Stimulated activated naive B cell treated with anti-CD40 and anti-IgM and Interleukin-4, amounts not matched to agents 10 μg/mL and 1 μg/mL and 100 μg/mL, for 72 hours (primary cell): ENCODE results near the gene MYOG.
A peak's percentile ranks its signal among the peaks of the same experiment; 100 is the strongest.

ENCODE experiments used
- ATAC-seq, 2 donors: fragments of 150-1000 bp; cut with Tn5 transposase; replicated peaks; 2 replicates each; pipeline ENCODE4 v1.10.0; 2021; ENCODE audit warnings: moderate library complexity in 1 of 2
- DNase-seq: peaks from one replicate; pipeline ENCODE4 v3.0.0; 2021
- H3K27ac Mint-ChIP-seq: one replicate; pipeline ENCODE4 v1.8.0; 2022; ENCODE audit warnings: mild to moderate bottlenecking, mixed read lengths
- H3K27me3 Mint-ChIP-seq, 2 donors: one replicate each; pipeline ENCODE4 v1.8.0; 2022; ENCODE audit warnings: mixed read lengths in 2 of 2
- H3K36me3 Mint-ChIP-seq, 2 donors: one replicate each; pipeline ENCODE4 v1.8.0; 2022; ENCODE audit warnings: mixed read lengths in 2 of 2, mild to moderate bottlenecking in 1 of 2
- H3K4me1 Mint-ChIP-seq, 2 donors: one replicate each; pipeline ENCODE4 v1.8.0; 2022; ENCODE audit warnings: mixed read lengths in 2 of 2, mild to moderate bottlenecking in 1 of 2
- H3K4me3 Mint-ChIP-seq, 2 donors: one replicate each; pipeline ENCODE4 v1.8.0; 2022; ENCODE audit warnings: mild to moderate bottlenecking in 2 of 2, mixed read lengths in 2 of 2, moderate library complexity in 1 of 2
- H3K9me3 Mint-ChIP-seq, 2 donors: one replicate each; pipeline ENCODE4 v1.8.0; 2022; ENCODE audit warnings: mixed read lengths in 2 of 2, mild to moderate bottlenecking in 1 of 2

Gene MYOG

DNA sequence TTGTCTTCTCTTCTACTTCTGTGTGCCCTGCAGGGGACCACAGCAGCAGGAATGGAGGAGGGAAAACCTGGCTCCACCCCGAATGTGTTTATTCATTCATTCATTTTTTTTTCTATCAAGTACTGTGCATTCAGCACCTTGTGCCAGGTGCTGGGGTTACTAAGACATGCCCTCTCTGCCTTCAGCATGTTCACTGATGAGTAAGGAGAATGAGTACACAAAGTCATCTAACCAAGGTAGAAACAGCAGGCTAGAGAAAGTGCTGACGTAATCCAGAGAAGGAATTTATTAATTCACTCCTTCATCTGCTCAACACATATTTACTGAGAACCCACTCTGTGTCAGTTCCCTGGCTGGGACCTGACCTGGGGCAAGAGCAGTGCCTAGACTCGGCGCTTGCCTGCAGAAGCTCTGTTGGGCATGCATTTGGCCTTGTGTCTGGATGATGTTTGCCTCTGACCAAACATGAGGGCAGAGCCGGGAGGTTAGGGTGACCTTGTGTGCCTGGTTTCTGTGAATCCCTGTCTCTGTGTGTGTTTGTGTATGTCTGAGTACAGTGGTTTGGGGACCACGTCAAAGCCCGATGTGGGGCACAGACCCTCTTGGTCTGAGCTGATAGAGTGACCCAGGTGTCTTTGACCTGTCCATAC, 3.3 kb upstream of the MYOG start:
- no peak for DNase-seq
- Mint-ChIP-seq H3K4me1 (no peaks in the 10 kb centered on the region), H3K36me3 (no peaks in the 10 kb centered on the region), H3K27ac (no peak overlapping the region), H3K4me3 (no peak overlapping the region), H3K27me3 (peaks cover 27 to 32% of the 10 kb centered on the region in 2 donors), H3K9me3 (no peaks in the 10 kb centered on the region)
- ATAC-seq: no peak

DNA sequence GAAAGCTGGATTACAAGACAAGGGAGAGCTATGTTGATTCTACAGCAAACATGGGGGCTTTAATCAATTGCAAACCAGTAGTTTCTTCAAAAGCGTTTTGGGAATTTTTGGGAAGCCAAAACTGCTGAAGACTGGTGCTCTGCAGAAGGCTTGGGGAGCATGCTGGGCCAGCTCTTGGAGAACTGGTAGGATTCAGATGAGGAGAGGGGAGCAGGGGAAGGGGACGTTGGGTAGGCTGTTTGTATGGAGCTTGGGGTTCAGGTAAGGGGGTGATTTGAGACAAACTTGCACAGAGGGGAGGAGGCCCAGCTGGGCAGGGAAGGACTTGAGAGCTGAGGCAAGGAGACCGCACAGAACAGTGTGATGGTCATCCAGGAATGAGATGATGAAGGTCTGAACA, 2.6 kb upstream of the MYOG start:
- H3K36me3 Mint-ChIP-seq: no peaks in the 10 kb centered on the region
- peaks cover 27 to 32% of the 10 kb centered on the region in 2 donors for H3K27me3 Mint-ChIP-seq
- H3K9me3 Mint-ChIP-seq: no peaks in the 10 kb centered on the region
- H3K4me3 Mint-ChIP-seq: no peak overlapping the region
- no peaks in the 10 kb centered on the region for H3K4me1 Mint-ChIP-seq
- H3K27ac Mint-ChIP-seq: no peak overlapping the region
- no peak for DNase-seq
- no peak for ATAC-seq

DNA sequence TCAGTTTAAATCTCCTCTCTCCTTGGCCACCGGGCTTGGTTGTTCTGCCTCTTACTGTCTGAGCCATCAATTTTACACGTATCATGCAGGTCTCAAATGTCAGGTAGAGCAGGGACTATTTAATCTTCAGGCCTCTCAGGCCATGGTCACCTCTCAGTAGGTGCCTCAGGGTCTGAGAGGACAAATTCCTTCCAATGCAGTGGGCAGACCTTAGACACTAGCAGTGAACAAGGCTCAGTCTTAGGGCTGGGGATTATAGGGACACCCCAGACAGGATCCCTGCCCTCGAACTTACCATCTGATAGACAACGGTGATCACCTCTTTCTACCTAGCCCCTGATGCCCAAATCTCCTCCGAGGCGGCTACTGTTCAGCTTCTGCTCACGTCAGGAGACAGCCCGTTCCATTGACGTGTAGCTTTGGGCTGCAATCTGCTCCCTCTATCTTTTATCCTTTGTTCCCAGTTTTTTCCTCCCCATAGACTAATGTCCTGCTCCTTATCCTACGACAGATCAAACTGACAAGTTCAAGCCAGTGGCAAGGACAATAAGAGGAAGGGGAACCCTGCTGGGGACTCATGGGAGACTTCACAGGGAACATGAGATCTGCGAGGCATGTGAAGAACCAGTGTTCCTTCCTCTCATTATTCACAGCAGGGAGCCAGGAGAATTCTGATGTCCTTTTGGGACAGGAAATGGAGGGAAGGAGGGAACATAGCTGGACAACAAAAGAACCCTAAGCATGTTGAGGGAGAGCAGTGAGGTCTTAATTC, 1.4 kb upstream of the MYOG start:
- ATAC-seq: no peak
- H3K36me3 Mint-ChIP-seq: no peaks in the 10 kb centered on the region
- no peak overlapping the region for H3K27ac Mint-ChIP-seq
- H3K4me1 Mint-ChIP-seq: no peaks in the 10 kb centered on the region
- no peaks in the 10 kb centered on the region for H3K9me3 Mint-ChIP-seq
- no peak for DNase-seq
- H3K27me3 Mint-ChIP-seq: peaks cover 18 to 23% of the 10 kb centered on the region in 2 donors
- no peak overlapping the region for H3K4me3 Mint-ChIP-seq

DNA sequence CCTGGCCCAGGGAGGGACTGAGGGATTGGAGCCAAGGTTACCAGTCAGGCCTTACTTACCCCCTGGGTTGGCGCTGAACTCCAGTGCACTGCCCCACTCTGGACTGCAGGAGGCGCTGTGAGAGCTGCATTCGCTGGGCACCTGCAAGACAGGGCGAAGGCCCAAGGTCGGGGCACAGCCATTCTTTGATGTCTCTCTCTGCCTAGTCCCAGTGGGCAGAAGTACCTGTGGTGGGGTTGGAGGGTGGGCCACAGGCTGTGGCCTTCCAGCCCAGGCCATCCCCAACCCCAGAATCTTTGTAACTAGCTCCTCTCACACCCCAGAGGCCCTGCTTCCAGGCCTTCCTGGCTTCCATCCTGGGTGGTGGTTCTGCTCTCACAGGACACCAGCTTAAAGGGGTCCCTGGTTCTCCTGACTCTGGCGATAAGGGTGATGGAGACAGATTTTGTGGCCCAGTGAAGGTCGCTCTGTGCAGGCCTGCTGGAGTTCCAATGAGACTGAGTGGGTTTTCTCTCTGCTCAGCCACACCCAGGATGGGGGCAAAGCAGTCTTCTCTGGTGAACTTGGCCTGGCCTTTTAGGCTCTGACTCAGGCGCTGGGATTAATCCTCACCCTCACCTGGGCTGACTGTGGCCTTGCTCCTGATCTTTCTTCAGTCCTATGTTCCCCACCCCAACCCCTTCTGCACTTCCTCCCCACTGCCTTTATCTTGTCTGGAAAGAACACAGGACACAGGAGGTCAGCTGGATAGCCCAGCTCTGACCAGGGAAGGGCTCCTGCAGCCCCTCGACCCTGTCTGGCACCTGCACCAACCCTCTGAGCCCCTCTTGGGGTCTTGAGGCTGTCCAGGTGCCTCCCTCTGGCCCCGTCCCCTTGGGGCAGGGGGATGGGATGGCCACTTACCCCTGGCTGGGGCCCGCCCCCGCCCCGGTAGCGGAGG, 954 bp downstream of the MYOG start:
- peaks cover 12 to 16% of the 10 kb centered on the region in 2 donors for H3K27me3 Mint-ChIP-seq
- no peaks in the 10 kb centered on the region for H3K36me3 Mint-ChIP-seq
- no peaks in the 10 kb centered on the region for H3K9me3 Mint-ChIP-seq
- H3K4me1 Mint-ChIP-seq: no peaks in the 10 kb centered on the region
- no peak overlapping the region for H3K27ac Mint-ChIP-seq
- peak; percentile 50 to 54 for ATAC-seq
- DNase-seq: no peak
- no peak overlapping the region for H3K4me3 Mint-ChIP-seq

DNA sequence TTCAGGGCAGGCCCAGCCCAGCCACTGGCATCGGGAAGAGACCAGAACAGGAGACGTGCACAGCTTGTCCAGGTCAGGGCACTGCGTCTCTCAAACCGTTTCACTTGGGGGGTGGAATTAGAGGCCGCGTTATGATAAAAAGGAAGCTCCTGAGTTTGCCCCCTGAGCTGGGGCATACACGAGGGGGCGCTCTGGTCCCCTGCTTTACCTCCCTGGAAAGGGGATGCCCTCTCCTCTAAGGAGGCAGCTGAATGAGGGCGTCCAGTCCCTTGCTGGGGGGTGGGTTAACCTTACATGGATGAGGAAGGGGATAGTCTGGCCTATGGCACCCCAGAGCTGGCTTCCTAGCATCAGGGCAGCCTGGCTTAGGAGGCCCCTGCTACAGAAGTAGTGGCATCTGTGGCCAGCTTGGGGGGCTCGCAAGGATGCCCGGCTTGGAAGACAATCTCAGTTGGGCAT, 2.3 kb downstream of the MYOG start:
- Mint-ChIP-seq H3K9me3 (no peaks in the 10 kb centered on the region), H3K36me3 (no peaks in the 10 kb centered on the region), H3K27ac (no peak overlapping the region), H3K27me3 (peaks cover 16 to 20% of the 10 kb centered on the region in 2 donors), H3K4me1 (peaks cover 3 to 6% of the 10 kb centered on the region in 2 donors), H3K4me3 (no peak overlapping the region)
- ATAC-seq: no peak
- DNase-seq: no peak

DNA sequence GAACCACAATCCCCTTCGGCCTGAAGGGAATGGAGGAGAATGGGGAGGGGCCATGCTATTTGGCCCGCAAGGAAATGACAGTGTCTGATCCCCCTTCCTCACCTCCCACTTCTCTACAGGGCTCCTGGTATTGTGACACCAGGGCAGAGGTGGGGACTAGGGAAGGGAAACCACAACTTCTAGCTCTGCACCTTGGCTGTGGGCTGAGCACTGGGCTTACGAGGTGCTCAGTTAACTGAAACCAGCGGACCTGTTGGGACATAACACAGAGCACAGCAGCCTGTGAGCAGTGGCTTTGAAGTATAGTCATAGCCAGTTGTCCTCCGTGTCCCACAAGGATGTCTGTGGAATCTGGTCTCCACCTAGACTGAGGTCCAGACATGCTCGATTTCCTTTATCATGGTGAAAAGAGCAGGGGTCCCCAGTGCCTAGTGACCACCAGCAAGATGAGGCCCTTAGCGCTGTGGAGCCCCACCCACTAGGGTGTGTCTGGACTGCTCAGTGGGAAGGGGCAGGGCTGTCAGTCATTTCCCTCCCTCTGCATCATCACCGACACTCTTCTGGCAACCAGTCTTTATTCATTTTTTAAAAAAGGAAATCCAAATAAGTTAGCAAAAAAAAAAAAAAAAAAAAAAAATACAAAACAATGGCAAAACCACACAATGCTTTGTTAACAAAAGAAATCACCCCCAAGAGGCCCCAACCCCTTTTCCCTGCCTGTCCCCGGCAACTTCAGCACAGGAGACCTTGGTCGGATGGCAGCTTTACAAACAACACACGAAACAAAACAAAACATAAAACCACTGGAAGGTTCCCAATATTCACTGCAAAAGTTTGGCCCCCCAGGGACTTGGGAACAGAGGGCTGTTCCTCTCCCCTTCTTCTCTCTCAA, 3.0 kb downstream of the MYOG start:
- ATAC-seq (peak in 1 of 2 donors; percentile 41), DNase-seq (no peak)
- Mint-ChIP-seq H3K9me3 (no peaks in the 10 kb centered on the region), H3K4me1 (peaks cover 3 to 6% of the 10 kb centered on the region in 2 donors), H3K4me3 (no peak overlapping the region), H3K36me3 (no peaks in the 10 kb centered on the region), H3K27me3 (peaks cover 12 to 25% of the 10 kb centered on the region in 2 donors), H3K27ac (no peak overlapping the region)

DNA sequence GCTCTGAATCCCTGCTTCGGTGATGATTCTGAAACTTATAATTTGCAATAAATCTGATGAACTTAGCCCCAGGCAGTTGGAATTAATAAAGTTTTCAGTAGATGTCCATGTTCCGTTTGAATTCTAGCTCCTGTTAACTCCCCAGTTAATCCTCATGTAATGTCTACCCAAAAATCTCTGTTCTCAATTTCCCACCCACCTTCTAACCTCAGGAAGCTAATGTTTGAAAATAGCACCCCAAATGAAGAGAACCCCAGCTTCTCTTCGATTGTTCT, 3.6 kb downstream of the MYOG start:
- Mint-ChIP-seq H3K27me3 (peaks cover 12 to 32% of the 10 kb centered on the region in 2 donors), H3K4me1 (peaks cover 3 to 6% of the 10 kb centered on the region in 2 donors), H3K27ac (no peak overlapping the region), H3K9me3 (no peaks in the 10 kb centered on the region), H3K4me3 (no peak overlapping the region), H3K36me3 (no peaks in the 10 kb centered on the region)
- ATAC-seq (no peak), DNase-seq (no peak)

DNA sequence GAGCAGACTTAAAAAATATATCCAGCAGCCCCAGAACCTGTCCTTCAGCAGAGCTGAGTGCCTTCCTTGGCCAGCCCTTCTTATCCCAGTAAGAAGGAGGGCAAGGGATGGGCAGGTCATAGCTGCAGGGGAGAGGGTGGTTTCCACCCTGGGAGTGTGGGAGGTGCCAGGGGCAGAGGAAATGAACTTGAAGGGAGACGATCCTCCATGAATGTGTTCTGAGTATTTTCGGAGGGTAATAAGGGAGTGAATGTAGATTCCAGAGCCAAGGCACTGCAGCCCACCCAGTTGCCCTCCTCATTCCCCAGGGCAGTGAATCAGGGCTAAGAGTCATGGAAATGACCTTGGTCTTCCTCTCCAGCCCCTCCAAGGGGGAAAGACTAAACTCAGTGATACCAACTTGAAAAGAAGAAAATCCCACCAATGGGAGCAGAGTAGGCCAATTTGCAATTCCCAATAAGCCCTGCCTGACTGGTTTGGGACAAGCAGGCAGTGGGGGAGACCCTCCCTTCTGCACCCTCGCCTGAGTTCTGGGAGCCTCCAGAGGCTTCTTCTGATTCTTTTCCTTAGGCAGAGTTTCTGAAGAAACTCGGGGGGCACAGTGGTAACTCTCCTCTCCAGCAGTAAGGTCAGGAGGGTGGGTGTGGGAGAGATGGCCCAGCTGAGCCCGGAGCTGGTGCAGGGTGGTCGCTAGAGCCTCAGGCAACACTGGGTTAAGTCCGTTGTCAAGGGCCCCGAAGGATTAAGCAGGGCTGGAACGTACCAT, 4.2 kb downstream of the MYOG start:
- DNase-seq (no peak), ATAC-seq (no peak)
- Mint-ChIP-seq H3K9me3 (no peaks in the 10 kb centered on the region), H3K4me3 (no peak overlapping the region), H3K27me3 (peaks cover 17 to 37% of the 10 kb centered on the region in 2 donors), H3K36me3 (no peaks in the 10 kb centered on the region), H3K27ac (peak overlapping the region; percentile 14), H3K4me1 (peaks cover 3 to 6% of the 10 kb centered on the region in 2 donors)

DNA sequence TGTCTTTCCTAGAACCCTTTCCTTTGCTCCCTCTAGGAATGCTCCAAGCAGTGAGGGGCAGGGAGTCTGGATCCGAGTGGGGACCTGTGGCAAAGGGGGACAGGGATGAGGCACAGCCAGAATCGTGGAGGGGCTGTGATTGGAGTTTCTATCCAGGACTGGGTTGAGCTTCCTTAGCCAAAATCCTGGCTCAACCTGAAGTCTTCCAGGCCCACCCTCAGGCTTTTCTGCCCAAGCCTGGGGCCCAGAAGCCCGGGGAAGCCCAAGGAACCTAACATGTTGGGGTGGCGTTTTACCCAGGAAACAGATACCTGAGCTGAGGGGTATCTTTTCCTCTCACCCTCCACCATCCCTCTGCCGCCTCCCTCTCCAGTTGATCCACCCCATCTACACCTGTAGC, 5.4 kb downstream of the MYOG start:
- Mint-ChIP-seq H3K9me3 (no peaks in the 10 kb centered on the region), H3K27me3 (peaks cover 24 to 46% of the 10 kb centered on the region in 2 donors), H3K4me3 (no peak overlapping the region), H3K36me3 (no peaks in the 10 kb centered on the region), H3K27ac (no peak overlapping the region), H3K4me1 (peaks cover 9 to 14% of the 10 kb centered on the region in 2 donors)
- DNase-seq (no peak), ATAC-seq (no peak)

DNA sequence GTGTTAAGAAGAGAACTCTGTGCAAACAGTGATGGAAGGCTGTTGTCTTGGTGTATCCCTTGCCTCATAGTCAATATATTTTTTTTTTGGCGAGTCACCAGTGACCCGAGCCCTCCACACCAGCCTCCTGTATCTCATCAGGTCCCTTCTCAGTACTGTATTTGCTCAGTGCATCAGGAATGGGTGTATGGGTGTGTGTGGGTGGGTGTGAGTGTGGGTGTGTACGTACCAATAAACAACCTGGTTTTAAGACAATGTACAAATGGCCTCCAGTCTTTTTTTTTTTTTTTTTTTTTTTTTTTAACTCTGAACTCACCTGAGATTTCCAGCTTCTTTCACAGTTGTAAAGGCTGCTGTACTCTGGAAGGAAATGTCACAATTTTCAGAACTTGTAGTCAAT, 7.3 kb downstream of the MYOG start:
- ATAC-seq: no peak
- H3K27ac Mint-ChIP-seq: no peak overlapping the region
- H3K4me3 Mint-ChIP-seq: no peak overlapping the region
- H3K4me1 Mint-ChIP-seq: peaks cover 11 to 14% of the 10 kb centered on the region in 2 donors
- peaks cover 36 to 66% of the 10 kb centered on the region in 2 donors for H3K27me3 Mint-ChIP-seq
- H3K9me3 Mint-ChIP-seq: no peaks in the 10 kb centered on the region
- no peak for DNase-seq
- no peaks in the 10 kb centered on the region for H3K36me3 Mint-ChIP-seq

DNA sequence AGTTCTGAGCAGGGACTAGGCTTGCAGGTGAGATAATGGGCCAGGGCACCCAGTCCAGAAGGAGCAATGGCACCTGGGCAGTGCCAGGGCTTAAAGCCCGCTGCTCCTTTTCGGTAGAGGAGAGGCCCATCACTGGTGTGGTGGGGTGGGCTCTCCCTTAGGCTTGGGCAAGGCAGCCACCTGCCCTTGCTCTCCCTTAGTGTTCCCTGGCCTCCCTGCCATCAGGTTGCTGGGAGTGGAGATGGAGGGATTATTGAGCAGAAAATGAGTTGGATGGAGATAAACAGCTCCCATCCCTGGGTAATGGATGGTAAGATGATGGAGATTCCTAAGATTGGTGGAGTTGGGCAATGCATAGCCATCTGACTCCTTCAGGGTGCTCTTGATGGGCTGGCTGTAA, 7.9 kb downstream of the MYOG start:
- DNase-seq (no peak), ATAC-seq (no peak)
- Mint-ChIP-seq H3K9me3 (no peaks in the 10 kb centered on the region), H3K27ac (no peak overlapping the region), H3K4me1 (peaks cover 11 to 14% of the 10 kb centered on the region in 2 donors), H3K36me3 (no peaks in the 10 kb centered on the region), H3K4me3 (no peak overlapping the region), H3K27me3 (peaks cover 41 to 71% of the 10 kb centered on the region in 2 donors)

DNA sequence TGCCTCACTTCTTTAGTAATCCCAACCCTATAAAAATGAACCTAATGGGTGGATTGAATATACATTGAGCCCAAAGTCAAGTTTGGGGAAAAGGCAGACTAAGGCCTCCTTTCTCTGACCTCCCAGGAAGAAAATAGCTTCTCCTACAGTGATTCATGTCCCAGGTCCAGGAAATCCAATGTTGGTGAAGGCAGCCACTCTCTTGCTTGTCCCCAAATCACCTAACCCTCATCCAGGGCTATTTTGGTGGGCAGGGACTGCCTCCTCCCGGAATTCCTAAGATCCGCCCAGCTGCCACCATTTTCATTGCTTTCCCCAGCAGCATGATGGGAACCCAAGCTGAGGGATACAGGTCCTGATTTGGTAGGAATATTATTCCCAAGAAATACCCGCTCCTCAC, 8.4 kb downstream of the MYOG start:
- Mint-ChIP-seq H3K9me3 (no peaks in the 10 kb centered on the region), H3K27ac (no peak overlapping the region), H3K4me3 (no peak overlapping the region), H3K27me3 (peaks cover 43 to 70% of the 10 kb centered on the region in 2 donors), H3K4me1 (peaks cover 11 to 14% of the 10 kb centered on the region in 2 donors), H3K36me3 (no peaks in the 10 kb centered on the region)
- no peak for DNase-seq
- ATAC-seq: no peak

DNA sequence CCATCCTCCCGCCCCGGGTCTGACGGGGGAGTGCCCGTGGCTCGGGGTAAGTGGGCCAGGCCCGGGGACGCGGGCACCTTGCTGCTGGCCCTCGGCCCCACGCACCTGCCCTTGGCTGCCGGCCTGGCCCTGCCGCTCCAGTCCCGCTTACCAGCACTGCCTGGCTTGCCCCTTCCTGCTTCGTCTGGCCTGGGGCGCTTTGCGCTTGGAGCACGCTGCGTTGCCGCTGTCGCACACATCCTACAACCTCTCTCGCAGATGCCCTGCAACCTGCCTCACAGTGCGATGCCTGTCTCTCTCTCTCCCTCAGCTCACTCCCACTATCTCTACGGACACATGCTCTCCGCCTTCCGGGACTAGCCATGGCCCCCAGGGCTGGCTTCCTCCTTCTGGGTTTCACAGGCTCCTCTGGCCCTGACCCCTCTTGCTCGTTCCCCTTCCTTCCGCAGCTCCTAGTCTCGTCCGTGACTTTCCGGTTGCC, 9.7 kb downstream of the MYOG start:
- Mint-ChIP-seq H3K9me3 (no peaks in the 10 kb centered on the region), H3K36me3 (no peaks in the 10 kb centered on the region), H3K4me3 (peak overlapping the region; percentile 75 to 78), H3K27me3 (peaks cover 43 to 65% of the 10 kb centered on the region in 2 donors), H3K27ac (no peak overlapping the region), H3K4me1 (peaks cover 11 to 14% of the 10 kb centered on the region in 2 donors)
- no peak for DNase-seq
- peak; percentile 56 to 57 for ATAC-seq
